CD14-positive monocyte (primary cell): ENCODE results near the gene IL15RA. TPM values are rescaled to one million over a fixed set of nuclear protein-coding genes. Genes with fewer than 3 reads are reported as not detected.

Experiments
- DNase-seq, 3 donors: peaks; one replicate each; pipeline ENCODE4 v3.0.0-alpha.2; 2011 to 2022
- H2AFZ ChIP-seq: 2 replicates; pipeline ENCODE4 v1.6.0; 2012; ENCODE audit warnings: mild to moderate bottlenecking, low read depth, low read length, inconsistent platforms; ENCODE audit not compliant: insufficient read depth, poor library complexity, severe bottlenecking
- H3K27ac ChIP-seq, 2 donors: 1 replicate in 1 of 2; 2 replicates in 1 of 2; pipeline ENCODE4 v1.5.1; 2012 to 2013; ENCODE audit warnings: low read length in 2 of 2, control low read depth in 1 of 2, inconsistent platforms in 1 of 2, low read depth in 1 of 2, mild to moderate bottlenecking in 1 of 2
- H3K27me3 ChIP-seq, 2 donors: one replicate each; pipeline versions ENCODE4 v1.6.0 to v1.6.1; 2011 to 2013; ENCODE audit warnings: low read length in 2 of 2; ENCODE audit not compliant: control insufficient read depth in 2 of 2, insufficient read depth in 2 of 2
- H3K36me3 ChIP-seq, 2 donors: replicated peaks in 1 of 2; 1 replicate in 1 of 2; 2 replicates in 1 of 2; pipeline versions ENCODE4 v1.5.1 to v1.6.1; 2012 to 2013; ENCODE audit warnings: low read length in 2 of 2, control low read depth in 1 of 2, inconsistent platforms in 1 of 2, mild to moderate bottlenecking in 1 of 2; ENCODE audit not compliant: insufficient read depth in 2 of 2, control insufficient read depth in 1 of 2
- H3K4me1 ChIP-seq, 2 donors: 1 replicate in 1 of 2; 2 replicates in 1 of 2; pipeline versions ENCODE4 v1.5.1 to v1.6.1; 2012 to 2013; ENCODE audit warnings: low read length in 2 of 2, control low read depth in 1 of 2, inconsistent platforms in 1 of 2, mild to moderate bottlenecking in 1 of 2, moderate library complexity in 1 of 2; ENCODE audit not compliant: insufficient read depth in 2 of 2, control insufficient read depth in 1 of 2
- H3K4me2 ChIP-seq: replicated peaks from 2 replicates; pipeline ENCODE3; 2012; ENCODE audit warnings: low read length, moderate library complexity, mild to moderate bottlenecking; ENCODE audit not compliant: poor library complexity, severe bottlenecking; ENCODE audit errors: extremely low read depth
- H3K4me3 ChIP-seq, 3 experiments: fragments of 200-600 bp in 1 of 3; sonication (generic) in 1 of 3; replicated peaks in 1 of 3; 1 replicate in 2 of 3; 2 replicates in 1 of 3; pipeline ENCODE4 v1.5.1; 2011 to 2013; ENCODE audit warnings: low read length in 3 of 3, mild to moderate bottlenecking in 3 of 3, control low read depth in 2 of 3, low read depth in 2 of 3, inconsistent platforms in 1 of 3, moderate library complexity in 1 of 3
- H3K79me2 ChIP-seq: 2 replicates; pipeline ENCODE4 v1.6.0; 2012; ENCODE audit warnings: mild to moderate bottlenecking, control low read depth, inconsistent platforms, low read length, moderate library complexity; ENCODE audit not compliant: insufficient read depth
- H3K9ac ChIP-seq: 2 replicates; pipeline ENCODE4 v1.6.0; 2017; ENCODE audit warnings: low read length, mild to moderate bottlenecking; ENCODE audit not compliant: insufficient read depth, poor library complexity, severe bottlenecking
- H3K9me3 ChIP-seq, 2 donors: replicated peaks in 1 of 2; 1 replicate in 1 of 2; 2 replicates in 1 of 2; pipeline versions ENCODE4 v1.5.1 to v1.6.1; 2012 to 2013; ENCODE audit warnings: low read length in 2 of 2, control low read depth in 1 of 2; ENCODE audit not compliant: control insufficient read depth in 1 of 2, insufficient read depth in 1 of 2
- H4K20me1 ChIP-seq: 2 replicates; pipeline ENCODE4 v1.6.0; 2012; ENCODE audit warnings: mild to moderate bottlenecking, low read length, control low read depth, moderate library complexity; ENCODE audit not compliant: insufficient read depth
- H3K27ac Mint-ChIP-seq, 7 donors: one replicate each; pipeline ENCODE4 v1.8.0; 2020; ENCODE audit warnings: mild to moderate bottlenecking in 7 of 7, mixed read lengths in 7 of 7, moderate library complexity in 6 of 7, inconsistent platforms in 2 of 7
- H3K27me3 Mint-ChIP-seq, 3 donors: one replicate each; pipeline ENCODE4 v1.8.0; 2021 to 2022; ENCODE audit warnings: low read depth in 3 of 3, mild to moderate bottlenecking in 3 of 3, mixed read lengths in 3 of 3, moderate library complexity in 3 of 3, inconsistent platforms in 1 of 3
- H3K36me3 Mint-ChIP-seq, 2 donors: one replicate each; pipeline ENCODE4 v1.8.0; 2020; ENCODE audit warnings: mixed read lengths in 2 of 2, inconsistent platforms in 1 of 2, mild to moderate bottlenecking in 1 of 2
- H3K4me1 Mint-ChIP-seq: one replicate; pipeline ENCODE4 v1.8.0; 2020; ENCODE audit warnings: mild to moderate bottlenecking, mixed read lengths
- H3K4me3 Mint-ChIP-seq, 2 donors: one replicate each; pipeline ENCODE4 v1.8.0; 2020; ENCODE audit warnings: mild to moderate bottlenecking in 2 of 2, mixed read lengths in 2 of 2, moderate library complexity in 1 of 2
- H3K9me3 Mint-ChIP-seq, 7 donors: one replicate each; pipeline ENCODE4 v1.8.0; 2020 to 2022; ENCODE audit warnings: mixed read lengths in 7 of 7, mild to moderate bottlenecking in 6 of 7, moderate library complexity in 6 of 7, inconsistent platforms in 2 of 7
- CTCF ChIP-seq: fragments of 200-600 bp; IDR thresholded peaks from one replicate; pipeline ENCODE4 v1.8.0; 2022; ENCODE audit warnings: antibody characterized with exemption, mild to moderate bottlenecking
- WGBS: methylation state at CpG from one replicate; pipeline ENCODE4 v1.1.5; 2013; ENCODE audit warnings: missing lambda C conversion rate; ENCODE audit not compliant: insufficient coverage; 5-methylcytosine and 5-hydroxymethylcytosine counted together
- intact Hi-C, 2 donors: fragments of 100-400 bp; cut with micrococcal nuclease; formaldehyde crosslinking; loops; one replicate each; pipeline versions ENCODE4 v1.15.0 to v1.15.1; 2023
- polyA plus RNA-seq, 3 donors: library from polyadenylated mRNA; depleted of rRNA in 1 of 3; unstranded in 2 of 3; stranded (reverse) in 1 of 3; fragments of 300-500 nt in 2 of 3; fragments of >200 nt in 1 of 3; fragmentation: Illumina TruSeq in 2 of 3; gene quantifications; 1 replicate in 2 of 3; 2 replicates in 1 of 3; pipeline ENCODE4 v1.2.3, GENCODE V29; 2012 to 2021

Gene IL15RA
- polyA plus RNA-seq, 3 donors: 12.4 to 23.1 (median 12.6) TPM

DNA sequence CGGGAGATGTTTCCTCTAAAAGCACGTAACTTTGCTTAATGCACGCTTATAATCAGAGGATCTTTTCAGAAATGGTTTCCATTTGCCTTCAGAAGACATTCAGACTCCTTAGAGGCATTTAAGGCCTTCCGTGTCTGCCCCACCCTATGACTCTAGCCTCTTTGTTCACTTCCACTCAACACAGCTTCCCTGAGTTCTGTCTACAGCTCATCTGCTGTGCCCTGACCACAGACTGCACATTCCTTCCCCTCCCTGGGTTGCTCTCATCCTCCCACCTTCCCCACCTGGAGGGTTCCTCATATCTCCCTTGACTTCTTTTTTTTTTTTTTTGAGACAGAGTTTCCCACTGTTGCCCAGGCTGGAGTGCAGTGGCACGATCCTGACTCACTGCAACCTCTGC is 70.7 kb downstream of the IL15RA start:
- Mint-ChIP-seq H3K36me3 (peaks cover 69 to 77% of the 10 kb centered on the region in 2 donors), H3K9me3 (peaks cover 0 to 3% (median 0%) of the 10 kb centered on the region in 7 donors), H3K4me3 (no peak overlapping the region), H3K27ac (peak overlapping the region in 2 of 7 donors; percentile 1 to 65), H3K27me3 (peaks cover 0 to 2% (median 0%) of the 10 kb centered on the region in 3 donors), H3K4me1 (no peaks in the 10 kb centered on the region)
- Histone ChIP-seq H2AFZ (no peak overlapping the region), H3K79me2 (peaks cover 4% of the 10 kb centered on the region), H3K36me3 (peaks cover 47 to 77% of the 10 kb centered on the region in 2 donors), H3K9me3 (no peaks in the 10 kb centered on the region), H3K9ac (no peak overlapping the region), H3K4me2 (no peak overlapping the region), H3K27ac (no peak overlapping the region), H3K27me3 (no peaks in the 10 kb centered on the region), H3K4me3 (no peak overlapping the region), H4K20me1 (peaks cover 15% of the 10 kb centered on the region), H3K4me1 (no peaks in the 10 kb centered on the region)
- no peak for TF ChIP-seq CTCF
- intact Hi-C loops: no loop called here
- DNase-seq: no peak
- 100% methylated on average over 1 of the region's 5 CpGs for WGBS

DNA sequence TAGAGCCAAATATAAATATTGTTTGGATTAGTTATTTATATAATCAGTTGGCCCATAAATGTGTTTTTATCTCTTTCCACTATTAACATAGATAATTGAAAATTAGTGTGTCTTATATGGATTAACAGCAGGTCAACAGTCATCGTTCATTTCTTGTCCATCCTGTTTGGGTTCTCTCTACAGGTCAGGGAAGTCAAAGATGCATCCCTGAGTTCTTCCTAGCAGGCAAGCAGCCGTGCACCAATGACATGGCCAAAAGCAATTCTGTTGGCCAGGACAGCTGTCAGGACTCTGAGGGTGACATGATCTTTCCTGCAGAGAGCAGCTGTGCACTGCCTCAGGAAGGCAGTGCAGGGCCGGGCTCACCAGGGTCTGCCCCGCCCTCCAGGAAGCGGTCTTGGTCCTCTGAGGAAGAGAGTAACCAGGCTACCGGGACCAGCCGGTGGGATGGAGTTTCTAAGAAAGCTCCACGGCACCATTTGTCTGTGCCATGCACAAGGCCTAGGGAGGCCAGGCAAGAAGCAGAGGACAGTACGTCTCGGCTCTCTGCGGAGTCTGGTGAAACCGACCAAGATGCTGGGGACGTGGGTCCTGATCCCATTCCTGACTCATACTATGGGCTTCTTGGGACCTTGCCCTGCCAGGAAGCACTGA is 71.4 kb downstream of the IL15RA start:
- H3K9me3 ChIP-seq: no peaks in the 10 kb centered on the region
- Mint-ChIP-seq H3K27ac (peak overlapping the region in 1 of 7 donors; percentile 65), H3K36me3 (peaks cover 64 to 70% of the 10 kb centered on the region in 2 donors), H3K4me3 (no peak overlapping the region), H3K27me3 (peaks cover 0 to 2% (median 0%) of the 10 kb centered on the region in 3 donors), H3K9me3 (peaks cover 0 to 3% (median 0%) of the 10 kb centered on the region in 7 donors), H3K4me1 (no peaks in the 10 kb centered on the region)
- peaks cover 41 to 70% of the 10 kb centered on the region in 2 donors for H3K36me3 ChIP-seq
- peaks cover 4% of the 10 kb centered on the region for H3K79me2 ChIP-seq
- no peak overlapping the region for H2AFZ ChIP-seq
- WGBS: 96% methylated on average over 12 of the region's 13 CpGs
- H3K4me3 ChIP-seq: no peak overlapping the region
- H3K27ac ChIP-seq: no peak overlapping the region
- no peak for TF ChIP-seq CTCF
- peaks cover 19% of the 10 kb centered on the region for H4K20me1 ChIP-seq
- no peak overlapping the region for H3K9ac ChIP-seq
- intact Hi-C loops: no loop called here
- H3K4me2 ChIP-seq: no peak overlapping the region
- no peaks in the 10 kb centered on the region for H3K4me1 ChIP-seq
- no peaks in the 10 kb centered on the region for H3K27me3 ChIP-seq
- no peak for DNase-seq
